ENCODE data around the gene PARP1.
"Not testable (repeated sequence)": the region's sequence is repeated elsewhere in the genome, so short reads cannot be mapped to it uniquely, and the experiment has no call there.

PARP1 gene

DNA sequence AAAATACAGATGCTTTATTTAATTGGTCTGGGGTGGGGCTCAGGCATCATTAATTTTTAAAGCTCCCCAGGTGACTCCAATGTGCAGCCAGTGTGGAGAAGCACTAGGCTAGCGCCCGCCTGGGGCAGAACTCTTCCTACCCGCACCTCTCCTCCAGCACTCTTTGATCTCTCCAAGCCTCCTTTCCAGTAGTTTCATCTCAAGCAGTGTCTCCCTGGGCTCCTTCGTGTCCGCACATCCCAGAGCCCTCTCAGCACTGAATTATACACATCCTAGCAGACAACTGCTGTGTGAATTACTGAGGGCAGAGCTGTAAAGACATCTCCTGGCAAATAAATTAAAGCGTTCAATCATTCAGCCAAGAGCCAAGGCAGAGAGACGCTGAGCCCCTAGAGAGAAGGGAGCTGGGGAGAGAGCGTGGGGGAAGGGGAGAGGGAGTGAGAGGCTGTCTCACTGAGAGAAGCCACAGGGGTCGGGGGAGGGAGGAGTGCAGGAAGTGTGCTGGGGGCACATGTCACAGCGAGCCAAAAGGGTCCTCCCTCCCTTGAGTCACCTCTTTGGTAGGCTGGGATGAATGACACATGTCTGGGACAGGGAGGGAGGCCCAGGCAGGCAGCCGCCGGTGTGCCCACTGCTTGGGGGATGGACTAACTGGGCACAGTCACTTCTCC is 21.0 kb upstream of the PARP1 start:
- no peak for DNase-seq

DNA sequence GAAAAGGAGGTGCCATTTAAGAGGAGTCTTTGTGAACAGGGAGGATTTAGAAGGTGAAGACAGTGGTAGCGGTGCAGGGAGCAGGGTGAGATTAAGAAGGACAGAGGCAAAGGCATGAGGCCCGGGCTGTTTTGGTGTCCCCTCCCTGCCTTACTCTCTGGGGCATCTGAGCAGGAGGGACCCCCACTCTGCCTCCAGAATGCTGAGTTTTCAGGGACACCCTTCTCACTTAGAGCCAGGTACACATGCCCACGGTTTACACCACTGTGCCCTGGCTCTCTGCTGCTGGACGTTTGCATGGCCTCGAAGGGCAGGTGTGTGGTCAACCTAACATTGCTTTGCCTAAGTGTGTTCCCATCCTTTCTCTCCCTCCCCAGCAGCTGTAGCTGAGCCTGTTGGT is 20.5 kb upstream of the PARP1 start:
- no peak for DNase-seq

DNA sequence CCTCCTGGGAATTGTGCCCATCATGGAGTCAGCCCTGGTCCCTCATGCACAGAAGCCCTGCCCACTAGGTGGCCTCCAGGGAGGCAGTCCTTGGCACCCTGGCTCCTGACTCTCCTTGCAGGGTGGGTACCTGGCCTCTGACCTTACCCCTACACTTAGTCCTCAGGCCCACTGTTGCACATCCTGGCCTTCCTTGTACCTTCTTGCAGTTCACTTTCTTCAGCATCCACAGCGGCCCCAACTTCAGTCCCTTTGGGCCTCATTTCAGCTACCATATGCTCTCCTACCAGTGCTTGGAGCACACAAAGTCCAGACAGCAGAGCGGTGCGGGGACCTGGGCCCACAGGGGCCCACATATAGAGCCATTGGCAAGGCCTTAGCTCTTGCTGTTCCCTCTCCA is 19.2 kb upstream of the PARP1 start:
- DNase-seq: no peak

DNA sequence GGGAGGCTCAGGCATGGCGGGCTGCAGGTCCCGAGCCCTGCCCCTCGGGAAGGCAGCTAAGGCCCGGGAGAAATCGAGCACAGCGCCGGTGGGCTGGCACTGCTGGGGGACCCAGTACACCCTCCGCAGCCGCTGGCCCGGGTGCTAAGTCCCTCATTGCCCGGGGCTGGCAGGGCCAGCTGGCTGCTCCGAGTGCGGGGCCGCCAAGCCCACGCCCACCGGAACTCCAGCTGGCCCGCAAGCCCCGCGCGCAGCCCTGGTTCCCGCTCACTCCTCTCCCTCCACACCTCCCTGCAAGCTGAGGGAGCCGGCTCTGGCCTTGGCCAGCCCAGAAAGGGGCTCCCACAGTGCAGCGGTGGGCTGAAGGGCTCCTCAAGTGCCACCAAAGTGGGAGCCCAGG is 18.5 kb upstream of the PARP1 start:
- not testable (repeated sequence) for DNase-seq

DNA sequence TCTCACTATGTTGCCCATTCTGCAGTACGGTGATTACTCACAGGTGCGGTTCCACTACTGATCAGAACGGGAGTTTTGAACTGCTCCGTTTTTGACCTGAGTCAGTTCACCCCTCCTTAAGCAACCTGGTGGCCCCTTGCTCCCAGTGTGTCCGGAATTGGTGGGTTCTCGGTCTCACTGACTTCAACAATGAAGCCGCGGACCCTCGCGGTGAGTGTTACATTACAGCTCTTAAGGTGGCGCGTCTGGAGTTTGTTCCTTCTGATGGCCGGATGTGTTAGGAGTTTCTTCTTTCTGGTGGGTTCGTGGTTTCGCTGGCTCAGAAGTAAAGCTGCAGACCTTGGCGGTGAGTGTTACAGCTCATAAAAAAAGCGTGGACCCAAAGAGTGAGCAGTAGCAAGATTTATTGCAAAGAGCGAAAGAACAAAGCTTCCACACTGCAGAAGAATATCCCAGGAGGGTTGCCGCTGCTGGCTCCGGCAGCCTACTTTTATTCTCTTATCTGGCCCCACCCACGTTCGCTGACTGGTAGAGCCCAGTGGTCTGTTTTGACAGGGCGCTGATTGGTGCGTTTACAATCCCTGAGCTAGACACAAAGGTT is 17.6 kb upstream of the PARP1 start:
- no peak for DNase-seq

DNA sequence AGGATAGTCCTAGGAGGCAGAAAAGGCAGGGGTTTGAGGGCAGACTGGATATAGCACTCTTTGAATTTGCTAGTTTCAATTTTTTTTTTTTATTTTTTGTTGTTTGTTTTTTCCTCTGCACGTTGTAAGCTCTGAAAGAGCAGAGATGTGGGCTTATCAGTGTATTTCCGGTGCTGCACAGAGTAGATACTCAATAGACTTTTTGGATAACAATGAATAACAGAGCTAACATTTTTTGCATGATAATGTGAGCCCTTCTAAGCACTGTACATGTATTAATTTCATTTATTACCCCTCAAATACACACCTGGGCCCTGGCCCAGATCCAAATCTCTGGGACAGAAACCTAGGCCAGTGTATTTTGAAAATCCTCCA is 17.1 kb upstream of the PARP1 start:
- DNase-seq: no peak

DNA sequence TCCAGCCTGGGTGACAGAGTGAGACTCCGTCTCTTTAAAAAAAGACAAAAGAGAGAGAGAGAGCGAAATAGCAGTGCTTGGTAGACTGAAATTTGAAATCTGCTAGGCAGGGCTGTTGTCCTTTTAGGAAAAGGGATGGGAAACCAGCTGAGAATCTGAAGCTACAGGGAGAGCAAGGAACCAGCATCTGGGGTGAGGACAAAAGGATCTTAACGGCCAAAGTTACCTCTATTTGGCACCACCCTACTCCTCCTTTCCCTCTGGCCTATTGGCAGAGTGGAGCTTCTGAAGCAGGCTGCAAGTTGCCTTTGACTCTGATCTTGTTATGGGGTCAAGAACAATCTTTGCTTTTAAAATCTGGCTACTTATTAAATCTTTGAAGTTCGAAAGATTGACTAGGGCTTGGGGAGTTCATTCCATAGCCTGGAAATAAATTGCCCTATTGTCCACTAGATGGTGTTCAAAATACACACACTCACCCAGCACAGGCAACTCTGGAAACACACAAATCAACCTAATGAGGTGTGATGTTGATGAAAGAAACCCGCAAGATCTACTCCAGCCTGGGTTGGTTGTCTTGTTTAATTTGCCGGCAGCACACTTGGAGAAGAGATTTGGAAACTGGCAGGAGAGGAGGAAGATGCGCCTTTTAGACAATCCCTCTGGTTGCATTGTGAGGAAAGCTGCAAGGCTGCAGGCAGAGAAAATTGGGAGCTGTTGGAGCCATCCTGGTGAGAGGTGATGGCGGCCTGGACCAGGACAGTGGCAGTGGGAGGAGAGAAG is 16.5 kb upstream of the PARP1 start:
- no peak for DNase-seq

DNA sequence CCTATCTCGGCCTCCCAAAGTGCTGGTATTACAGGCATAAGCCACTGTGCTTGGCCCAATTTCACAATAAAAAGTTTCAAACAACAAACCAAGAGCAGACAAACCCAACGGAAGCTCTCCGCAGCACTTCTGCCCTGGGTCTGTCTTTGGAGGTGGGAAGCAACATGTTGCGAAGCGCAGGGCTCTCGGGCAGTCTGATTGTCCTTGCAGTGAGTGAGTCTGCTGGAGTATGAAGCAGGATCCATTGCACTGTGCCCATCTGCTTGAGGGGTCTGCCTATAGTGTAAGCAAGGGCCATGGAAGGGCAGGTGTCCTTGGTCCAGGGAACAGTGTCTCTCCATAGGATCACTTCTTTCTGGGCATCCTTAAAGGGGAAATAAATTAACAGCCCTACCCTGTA is 14.6 kb upstream of the PARP1 start:
- DNase-seq: no peak

DNA sequence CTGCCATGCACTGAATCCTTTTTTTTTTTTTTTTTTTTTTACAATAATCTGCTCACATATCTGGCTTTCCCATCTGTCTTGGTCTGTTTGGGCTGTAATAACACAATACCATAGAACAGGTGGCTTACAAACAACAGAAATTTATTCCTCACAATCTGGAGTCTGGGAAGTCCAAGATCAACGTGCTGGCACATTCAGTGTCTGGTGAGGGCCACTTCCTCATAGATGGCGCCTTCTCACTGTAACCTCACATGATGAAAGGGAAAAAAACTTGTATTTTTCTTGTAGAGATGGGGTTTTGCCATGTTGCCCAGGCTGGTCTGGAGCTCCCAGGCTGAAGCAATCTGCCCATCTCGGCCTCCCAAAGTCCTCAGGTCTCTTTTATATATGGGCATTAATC is 13.0 kb upstream of the PARP1 start:
- no peak for DNase-seq

DNA sequence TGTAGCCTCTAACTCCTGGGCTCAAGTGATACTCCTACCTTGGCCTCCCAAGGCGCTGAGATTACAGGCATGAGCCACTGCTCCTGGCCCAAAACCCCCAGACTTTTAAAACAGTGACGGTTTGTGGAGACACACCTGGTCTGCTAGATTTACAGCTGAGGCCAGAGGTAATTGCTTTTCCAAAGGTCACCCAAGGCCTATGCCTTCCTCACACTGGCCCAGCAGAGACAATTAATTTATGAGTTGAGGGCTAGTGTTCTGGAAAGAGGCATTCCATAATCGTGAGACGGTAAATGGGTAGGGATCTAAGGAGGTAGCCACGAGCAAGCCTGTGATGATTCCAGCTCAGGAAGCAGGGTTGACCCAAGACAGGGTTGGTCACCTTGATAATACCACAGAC is 12.4 kb upstream of the PARP1 start:
- no peak for DNase-seq

DNA sequence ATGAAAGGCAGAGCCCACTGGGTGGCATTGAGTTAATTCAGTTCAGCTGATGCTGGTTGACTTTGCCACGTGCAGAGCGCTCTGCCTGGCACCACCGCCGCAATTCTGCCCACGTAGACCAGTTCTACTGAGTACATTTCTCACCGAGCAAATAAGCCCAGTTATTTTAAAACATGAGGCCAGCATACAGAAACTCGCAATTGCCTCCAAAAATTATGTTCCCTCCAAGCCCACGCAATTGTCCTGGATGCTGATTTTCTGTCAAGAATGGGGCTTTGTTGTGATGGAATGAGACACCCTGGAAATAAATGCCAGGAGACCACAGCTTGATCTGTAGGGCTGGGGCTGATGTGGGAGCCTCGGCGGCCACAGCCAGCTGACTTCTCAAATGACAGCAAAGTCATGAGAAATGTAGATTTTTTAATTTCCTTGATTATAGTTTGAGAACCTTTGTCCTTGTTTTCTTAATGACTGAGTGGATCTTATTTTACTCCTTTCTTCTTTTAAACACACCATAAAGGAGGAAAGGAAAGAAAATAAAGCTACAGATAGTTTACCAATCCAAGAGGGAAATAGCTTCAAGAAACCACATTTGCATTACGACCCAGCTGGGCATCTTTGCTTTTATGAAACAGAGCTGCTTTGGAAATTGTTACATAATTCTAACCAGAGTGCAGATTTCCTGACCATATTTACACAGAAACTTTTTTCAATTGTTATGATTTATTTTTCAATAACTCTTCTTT is 11.6 kb upstream of the PARP1 start:
- no peak for DNase-seq

DNA sequence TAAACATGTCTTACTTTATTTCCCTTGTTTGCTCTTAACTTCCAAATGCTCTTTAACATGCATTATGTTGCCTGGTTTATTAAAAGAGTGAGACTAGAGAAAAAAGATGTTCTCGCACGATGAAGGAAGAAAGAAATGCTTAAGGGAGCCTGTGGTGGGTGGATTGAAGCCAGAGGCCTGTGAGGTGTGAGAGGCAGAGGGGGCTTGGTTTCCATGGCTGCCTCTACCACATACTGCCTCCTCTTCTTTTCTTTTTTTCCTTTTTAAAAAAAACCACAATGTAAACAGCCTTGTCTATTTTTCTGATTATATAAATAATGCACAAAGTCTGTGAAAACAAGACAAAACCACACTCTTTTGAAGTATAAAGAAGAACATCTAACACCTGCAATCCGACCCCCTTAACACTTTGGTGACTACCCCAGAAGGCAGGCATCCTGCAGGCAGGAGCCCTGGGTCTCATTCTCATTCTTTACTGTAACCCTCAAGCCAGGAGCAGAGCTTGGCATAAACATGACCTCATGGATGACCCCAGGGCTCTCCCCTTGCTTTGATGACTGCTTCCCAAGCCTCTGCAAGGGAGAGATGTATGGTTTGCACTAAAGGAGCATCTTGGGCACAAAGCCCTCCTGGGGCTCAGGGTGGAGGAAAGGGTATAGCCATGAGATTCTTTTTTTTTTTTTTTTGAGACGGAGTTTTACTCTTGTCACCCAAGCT is 10.1 kb upstream of the PARP1 start:
- DNase-seq: no peak

DNA sequence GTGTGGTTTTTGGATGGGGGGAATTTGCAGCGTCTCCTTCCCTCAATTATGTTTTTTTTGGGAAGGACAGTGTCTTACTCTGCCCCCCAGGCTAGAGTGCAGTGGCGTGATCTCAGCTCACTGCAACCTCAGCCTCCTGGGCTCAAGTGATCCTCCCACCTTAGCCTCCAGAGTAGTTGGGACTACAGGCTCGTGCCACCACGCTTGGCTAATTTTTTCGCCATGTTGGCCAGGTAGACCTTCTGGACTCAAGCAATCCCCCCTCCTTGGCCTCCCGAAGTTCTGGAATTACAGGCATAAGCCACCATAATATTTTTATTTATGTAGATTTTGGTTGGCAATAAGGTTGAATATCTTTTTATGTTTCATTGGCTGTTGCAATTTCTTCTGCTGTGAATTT is 9.5 kb upstream of the PARP1 start:
- DNase-seq: no peak

DNA sequence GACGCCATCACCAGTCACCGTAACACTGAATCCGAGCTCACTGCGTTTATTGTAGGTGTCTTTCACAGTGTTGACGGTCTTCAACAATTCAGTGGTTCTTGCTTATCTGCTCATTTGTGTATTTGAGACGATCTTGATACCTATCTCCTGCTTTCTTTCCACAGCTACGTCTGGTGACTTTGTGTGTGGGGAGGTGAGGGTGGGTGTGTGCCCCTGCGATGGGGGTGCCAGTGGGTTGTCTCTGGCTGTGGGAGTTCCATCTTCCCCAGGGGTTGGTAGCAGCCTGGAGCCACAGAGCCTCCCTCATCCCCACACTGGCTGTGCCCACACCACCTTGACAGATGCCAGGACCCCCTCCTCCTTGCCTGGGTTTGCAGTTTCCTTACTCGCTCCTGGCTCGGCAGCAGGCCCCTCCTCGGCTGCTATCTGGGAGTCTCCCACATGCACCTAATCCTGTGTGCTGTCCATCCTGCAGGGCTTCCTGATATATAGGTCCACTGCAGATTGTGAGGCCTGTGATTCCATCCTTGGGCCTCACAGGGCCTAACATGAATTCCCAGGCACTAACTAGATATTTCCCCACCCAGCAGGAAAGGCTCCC is 6.3 kb upstream of the PARP1 start:
- DNase-seq: no peak

DNA sequence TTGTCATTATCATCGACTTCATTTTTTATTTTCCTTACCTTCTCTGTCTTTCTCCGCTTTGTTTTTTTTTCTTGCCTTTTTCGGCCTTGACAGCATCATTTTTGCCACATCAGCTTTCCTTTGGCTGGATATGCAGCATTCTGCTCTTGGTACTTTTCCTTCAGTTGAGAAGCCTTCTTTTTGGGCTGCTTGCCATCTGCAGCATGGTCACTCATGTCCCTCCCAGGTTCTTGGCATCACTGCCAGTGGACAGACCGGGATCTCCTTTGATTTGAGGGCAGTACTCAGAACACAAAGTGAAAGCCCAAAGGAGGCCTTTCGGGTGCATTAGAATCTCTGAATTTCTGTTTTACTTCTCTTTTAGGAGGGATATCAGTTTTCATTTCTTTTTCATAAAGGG is 3.7 kb upstream of the PARP1 start:
- no peak for DNase-seq

DNA sequence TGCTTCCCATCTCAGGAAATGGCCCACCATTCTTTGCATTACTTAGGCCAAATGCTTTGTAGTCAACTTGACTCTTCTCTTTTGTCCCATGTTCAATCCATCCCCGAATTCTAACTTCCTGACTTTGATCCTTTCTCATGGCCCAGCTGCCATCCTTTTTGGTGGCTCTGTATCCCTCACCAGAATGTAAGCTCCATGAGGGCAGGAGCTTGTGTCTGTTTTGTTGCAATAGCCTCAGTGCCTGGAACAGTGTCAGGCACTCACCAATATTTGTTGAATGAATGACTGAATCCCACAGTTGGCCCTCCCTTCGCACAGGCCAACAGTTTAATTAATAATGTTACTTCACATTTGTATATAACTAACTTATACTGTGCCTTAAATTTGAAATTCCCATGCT is 3.1 kb upstream of the PARP1 start:
- no peak for DNase-seq

DNA sequence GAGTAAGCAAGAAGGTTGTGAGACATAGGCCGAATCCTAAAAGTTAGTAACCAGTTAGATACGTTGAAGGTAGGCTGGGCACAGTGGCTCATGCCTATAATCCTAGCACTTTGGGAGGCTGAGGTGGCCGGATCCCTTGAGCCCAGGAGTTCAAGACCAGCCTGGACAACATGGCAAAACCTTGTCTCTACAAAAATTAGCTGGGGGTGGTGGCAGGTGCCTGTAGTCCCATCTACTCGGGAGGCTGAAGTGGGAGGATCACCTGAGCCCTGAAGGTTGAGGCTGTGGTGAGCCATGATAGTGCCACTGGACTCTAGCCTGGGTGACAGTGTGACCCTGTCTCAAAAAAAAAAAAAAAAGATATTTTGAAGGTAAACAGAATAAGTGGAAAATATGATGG is 1.5 kb upstream of the PARP1 start:
- DNase-seq: no peak

DNA sequence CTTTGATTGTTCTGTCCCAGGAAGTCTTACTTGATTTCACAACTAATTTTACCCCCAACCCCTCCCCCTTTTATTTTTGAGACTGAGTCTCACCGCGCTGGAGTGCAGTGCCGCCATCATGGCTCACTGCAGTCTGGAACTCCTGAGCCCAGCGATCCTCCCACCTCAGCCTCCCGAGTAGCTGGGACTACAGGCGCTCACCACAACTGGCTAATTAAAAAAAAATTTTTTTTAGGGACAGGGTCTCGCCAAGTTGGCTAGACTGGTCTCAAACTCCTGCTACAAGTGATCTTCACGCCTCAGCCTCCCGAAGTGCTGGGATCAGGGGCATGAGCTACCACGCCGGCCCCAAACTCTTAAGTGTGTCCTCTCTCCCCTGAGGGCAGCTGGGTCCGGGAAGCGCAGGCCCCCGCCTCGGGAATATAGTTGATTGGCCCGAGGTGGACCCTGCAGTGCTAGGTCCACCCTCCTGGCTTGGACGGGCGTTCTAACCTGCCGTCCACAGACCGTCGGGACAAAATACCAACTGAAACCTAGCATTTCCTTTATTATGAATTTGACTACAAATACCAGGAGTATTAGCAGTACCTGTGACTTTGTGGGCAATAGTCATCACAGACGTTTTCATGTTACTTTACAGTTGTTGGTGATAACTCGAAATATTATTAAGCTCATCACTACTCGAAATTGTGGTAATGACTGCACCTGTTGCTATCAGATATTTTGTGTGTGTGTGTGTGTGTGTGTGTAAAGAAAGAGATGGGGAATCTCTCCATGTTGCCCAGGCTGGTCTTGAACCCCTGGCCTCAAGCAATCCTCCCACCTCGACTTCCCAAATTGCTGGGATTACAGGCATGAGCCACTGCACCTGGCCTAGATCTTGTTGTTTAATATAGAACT is 642 bp upstream of the PARP1 start:
- no peak for DNase-seq

DNA sequence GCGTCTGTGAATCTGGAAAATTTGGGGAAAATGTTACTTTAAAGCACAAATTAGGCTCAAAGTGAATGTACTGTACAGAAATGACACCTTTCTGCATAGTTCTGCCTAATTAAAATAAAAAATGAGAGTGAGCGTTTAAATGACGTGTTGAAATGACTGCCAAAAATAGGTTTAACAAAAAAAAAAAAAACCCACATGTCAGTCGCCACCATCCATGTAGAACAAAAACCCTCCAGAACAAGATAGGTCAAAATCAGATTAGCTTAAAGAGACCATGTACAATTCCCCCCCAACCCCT is 745 bp downstream of the PARP1 start:
- no peak for DNase-seq

DNA sequence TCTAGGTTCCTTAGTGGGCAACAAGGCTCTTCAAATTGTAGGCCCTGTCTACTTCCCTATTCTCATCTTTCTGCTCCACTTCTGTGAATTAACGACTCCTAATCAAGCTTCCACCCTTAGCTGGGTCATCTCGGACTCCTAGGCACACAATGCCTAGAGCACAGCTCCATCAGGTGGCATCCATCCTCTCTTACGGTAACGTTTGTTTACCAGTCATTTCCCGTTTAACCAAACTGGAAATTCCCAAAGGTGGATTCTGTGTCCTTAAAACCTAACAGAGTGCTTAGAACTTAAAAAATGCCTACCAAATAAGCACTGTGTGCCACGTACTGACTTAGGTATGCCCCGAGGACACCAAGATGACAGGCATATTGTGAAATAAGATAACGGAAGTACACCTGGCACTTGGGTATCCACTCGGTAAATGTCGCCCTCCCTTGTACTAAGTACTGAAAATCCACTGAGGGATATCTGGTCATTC is 1.5 kb downstream of the PARP1 start:
- DNase-seq: no peak

DNA sequence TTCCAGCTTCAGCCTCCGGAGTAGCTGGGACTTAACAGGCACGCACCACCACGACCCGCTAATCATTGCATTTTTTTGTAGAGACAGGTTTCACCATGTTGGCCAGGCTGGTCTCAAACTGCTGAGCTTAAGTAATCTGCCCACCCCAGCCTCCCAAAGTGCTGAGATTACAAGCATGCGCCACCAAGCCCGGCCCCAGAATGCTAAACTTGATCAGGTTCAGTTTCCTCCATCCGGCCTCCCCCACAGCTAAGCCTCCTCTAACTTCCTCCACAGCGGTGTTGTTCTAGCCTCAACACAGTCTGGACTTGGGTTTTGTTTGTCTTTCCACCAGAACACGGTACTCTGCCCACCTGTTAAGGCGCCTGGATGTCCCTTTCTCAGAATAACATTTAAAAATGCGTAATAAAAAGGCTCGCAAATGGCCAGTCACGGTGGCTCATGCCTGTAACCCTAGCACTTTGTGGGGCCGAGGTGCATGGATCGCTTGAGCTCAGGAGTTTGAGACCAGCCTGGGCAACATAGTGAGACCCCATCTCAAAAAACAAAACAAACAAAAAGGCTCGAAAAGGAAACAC is 2.4 kb downstream of the PARP1 start:
- DNase-seq: no peak

DNA sequence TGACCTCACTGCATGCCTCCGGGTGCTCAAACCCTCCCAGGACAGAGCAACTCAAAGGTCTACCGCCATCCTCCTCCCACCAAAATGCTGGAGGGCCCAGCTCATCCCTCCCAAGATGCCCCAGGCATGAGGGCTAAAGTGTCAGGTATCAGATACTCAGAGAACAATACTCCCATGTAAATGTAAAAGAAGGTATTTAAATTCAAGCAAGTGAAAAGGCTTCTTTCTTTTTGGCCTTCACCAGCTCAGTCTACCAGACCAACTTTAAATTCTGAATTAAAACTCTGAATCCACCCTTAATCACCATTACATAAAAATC is 3.0 kb downstream of the PARP1 start:
- DNase-seq: no peak
